ENCODE results near the gene C20orf204. TPM values are rescaled to one million over a fixed set of nuclear protein-coding genes. Genes with fewer than 3 reads are reported as not detected.

The C20orf204 gene
- total and polyA plus RNA-seq, 12 donors = 0.05 to 4.8 (median 0.46) TPM

DNA sequence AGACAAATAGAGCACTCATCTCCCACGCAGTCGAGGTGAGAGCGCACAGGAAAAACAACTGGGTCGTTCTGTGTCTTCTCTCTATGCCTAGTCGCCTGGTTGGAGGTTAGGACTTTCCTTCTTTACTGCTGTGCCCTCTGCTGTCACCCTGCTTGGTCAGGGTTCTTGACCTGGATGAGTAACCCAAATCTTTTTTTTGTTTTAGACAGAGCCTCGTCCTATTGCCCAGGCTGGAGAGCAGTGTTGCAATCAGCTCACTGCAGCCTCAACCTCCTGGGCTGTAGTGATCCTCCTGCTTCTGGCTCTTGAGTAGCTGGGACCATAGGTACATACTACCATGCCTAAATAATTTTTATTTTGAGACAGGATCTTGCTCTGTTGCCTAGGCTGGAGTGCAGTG, 30.6 kb upstream of the C20orf204 start:
- TF ChIP-seq POLR2A (IDR thresholded peaks at IDR 0.05) = no peak
- TF ChIP-seq, protein P1, sequence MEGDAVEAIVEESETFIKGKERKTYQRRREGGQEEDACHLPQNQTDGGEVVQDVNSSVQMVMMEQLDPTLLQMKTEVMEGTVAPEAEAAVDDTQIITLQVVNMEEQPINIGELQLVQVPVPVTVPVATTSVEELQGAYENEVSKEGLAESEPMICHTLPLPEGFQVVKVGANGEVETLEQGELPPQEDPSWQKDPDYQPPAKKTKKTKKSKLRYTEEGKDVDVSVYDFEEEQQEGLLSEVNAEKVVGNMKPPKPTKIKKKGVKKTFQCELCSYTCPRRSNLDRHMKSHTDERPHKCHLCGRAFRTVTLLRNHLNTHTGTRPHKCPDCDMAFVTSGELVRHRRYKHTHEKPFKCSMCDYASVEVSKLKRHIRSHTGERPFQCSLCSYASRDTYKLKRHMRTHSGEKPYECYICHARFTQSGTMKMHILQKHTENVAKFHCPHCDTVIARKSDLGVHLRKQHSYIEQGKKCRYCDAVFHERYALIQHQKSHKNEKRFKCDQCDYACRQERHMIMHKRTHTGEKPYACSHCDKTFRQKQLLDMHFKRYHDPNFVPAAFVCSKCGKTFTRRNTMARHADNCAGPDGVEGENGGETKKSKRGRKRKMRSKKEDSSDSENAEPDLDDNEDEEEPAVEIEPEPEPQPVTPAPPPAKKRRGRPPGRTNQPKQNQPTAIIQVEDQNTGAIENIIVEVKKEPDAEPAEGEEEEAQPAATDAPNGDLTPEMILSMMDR (IDR thresholded peaks at IDR 0.05) = no peak
- peaks cover 0 to 83% of the 10 kb centered on the region in 2 donors for H3K36me3 ChIP-seq (replicated peaks in 1 of 2)

DNA sequence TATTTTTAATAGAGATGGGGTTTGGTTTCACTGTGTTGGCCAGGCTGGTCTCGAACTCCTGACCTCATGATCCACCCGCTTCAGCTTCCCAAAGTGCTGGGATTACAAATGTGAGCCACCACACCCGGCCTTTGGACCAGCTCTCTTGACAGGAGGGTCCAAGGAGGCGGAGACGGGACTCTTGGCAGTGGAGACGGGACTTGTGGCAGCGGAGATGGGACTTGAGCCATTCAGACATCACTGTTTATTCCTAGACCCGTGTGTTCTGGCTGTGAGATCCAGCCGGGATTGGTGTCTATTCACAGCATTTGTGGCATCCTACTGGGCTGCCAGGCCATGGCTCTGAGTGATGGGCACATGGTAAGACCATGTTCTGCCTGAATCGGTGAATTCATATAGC, 29.5 kb upstream of the C20orf204 start:
- Histone ChIP-seq H3K9me3 (replicated peaks in 1 of 3) (no peaks in the 10 kb centered on the region), H3K4me1 (replicated peaks in 1 of 2) (peaks cover 6 to 12% of the 10 kb centered on the region in 2 donors), H3K4me3 (no peak overlapping the region), H3K27me3 (no peaks in the 10 kb centered on the region), H3K27ac (no peak overlapping the region), H3K36me3 (replicated peaks in 1 of 2) (peaks cover 0 to 83% of the 10 kb centered on the region in 2 donors)
- no peak for DNase-seq
- 84 to 95% (median 91%) methylated on average over 5 to 10 of the region's 10 CpGs for WGBS, 4 donors
- intact Hi-C loops (cut with DNase I) = no loop called here
- TF ChIP-seq, protein P1 (IDR thresholded peaks at IDR 0.05) = no peak
- no peak for TF ChIP-seq POLR2A (IDR thresholded peaks at IDR 0.05)

More for the DNA sequence above, 30.6 kb upstream of the C20orf204 start:
- Histone ChIP-seq H3K4me3 (no peak overlapping the region), H3K9me3 (replicated peaks in 1 of 3) (no peaks in the 10 kb centered on the region), H3K27ac (peak overlapping the region in 1 of 5 donors; percentile 45), H3K4me1 (replicated peaks in 1 of 2) (peaks cover 6 to 12% of the 10 kb centered on the region in 2 donors), H3K27me3 (no peaks in the 10 kb centered on the region)
- WGBS, 4 donors = 57 to 67% (median 61%) methylated on average over 6 of the region's 6 CpGs
- intact Hi-C loops (cut with DNase I) = no loop called here
- DNase-seq = peak; percentile 30 to 71 (median 63)

DNA sequence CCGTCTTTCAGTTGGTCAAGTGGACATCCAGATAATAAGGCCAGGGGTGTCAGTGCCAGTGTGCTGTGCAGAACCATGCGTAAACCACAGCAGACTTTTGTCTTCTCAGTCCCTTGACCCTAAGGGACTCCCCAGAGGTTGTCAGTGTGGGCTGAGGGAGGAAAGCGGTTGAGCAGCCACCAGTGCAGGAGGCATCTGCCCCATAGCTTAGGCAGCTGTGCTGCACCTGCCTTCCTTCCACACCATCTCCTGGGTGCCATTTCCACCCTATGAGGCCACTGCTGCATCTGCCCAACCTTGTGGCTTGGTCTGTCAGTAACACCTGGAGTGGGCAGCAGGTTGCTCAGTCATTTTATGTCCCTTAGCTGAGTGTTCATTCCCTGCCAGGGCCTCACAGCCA, 29.1 kb upstream of the C20orf204 start:
- no peaks in the 10 kb centered on the region for H3K9me3 ChIP-seq (replicated peaks in 1 of 3)
- intact Hi-C loops (cut with DNase I) = no loop called here
- no peak for DNase-seq
- H3K36me3 ChIP-seq (replicated peaks in 1 of 2) = peaks cover 0 to 82% of the 10 kb centered on the region in 2 donors
- WGBS, 4 donors = 96 to 100% (median 99%) methylated on average over 3 of the region's 3 CpGs; no CpG with 5 or more reads in 1 of the 4 donors
- no peak overlapping the region for H3K4me3 ChIP-seq
- no peak overlapping the region for H3K27ac ChIP-seq
- peaks cover 6 to 12% of the 10 kb centered on the region in 2 donors for H3K4me1 ChIP-seq (replicated peaks in 1 of 2)
- TF ChIP-seq, protein P1 (IDR thresholded peaks at IDR 0.05) = no peak
- TF ChIP-seq POLR2A (IDR thresholded peaks at IDR 0.05) = no peak
- H3K27me3 ChIP-seq = no peaks in the 10 kb centered on the region

DNA sequence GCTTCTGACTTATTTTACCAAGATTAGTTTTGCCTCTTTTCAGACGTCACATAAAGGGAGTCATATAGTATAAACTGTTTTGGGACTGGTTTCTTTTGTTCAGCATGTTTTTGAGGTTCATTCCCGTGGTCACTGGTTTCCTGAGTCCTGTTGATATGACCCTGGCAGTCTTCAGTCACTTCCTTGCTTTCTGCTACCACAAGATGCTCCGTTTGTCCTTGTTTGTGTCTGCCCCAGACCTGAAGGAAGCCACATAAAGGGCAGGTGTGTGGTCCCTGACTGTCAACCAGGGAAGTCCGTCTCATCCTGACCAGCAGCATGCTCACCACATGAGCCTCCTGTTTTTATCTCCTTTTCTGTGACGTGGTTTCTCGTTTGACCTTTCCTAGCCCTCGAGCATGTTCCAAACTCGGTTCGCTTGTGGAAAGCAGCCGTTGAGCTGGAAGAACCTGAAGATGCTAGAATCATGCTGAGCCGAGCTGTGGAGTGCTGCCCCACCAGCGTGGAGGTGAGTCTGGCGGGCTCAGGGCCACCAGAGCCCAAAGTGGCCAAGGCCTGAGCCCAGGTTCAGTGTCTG, 26.1 kb upstream of the C20orf204 start:
- TF ChIP-seq, protein P1 (IDR thresholded peaks at IDR 0.05) = no peak
- TF ChIP-seq POLR2A (IDR thresholded peaks at IDR 0.05) = no peak
- H3K4me3 ChIP-seq = no peak overlapping the region
- H3K4me1 ChIP-seq (replicated peaks in 1 of 2) = peaks cover 5 to 7% of the 10 kb centered on the region in 2 donors
- no peaks in the 10 kb centered on the region for H3K9me3 ChIP-seq (replicated peaks in 1 of 3)
- peaks cover 0 to 69% of the 10 kb centered on the region in 2 donors for H3K36me3 ChIP-seq (replicated peaks in 1 of 2)
- H3K27ac ChIP-seq = no peak overlapping the region
- intact Hi-C loops (cut with DNase I) = no loop called here
- DNase-seq = no peak
- no peaks in the 10 kb centered on the region for H3K27me3 ChIP-seq
- WGBS, 4 donors = 88 to 94% (median 91%) methylated on average over 13 of the region's 13 CpGs

Measured in adrenal gland (tissue), 12 donors.